ENCODE data around the gene OVOL1. TPM values are rescaled to one million over a fixed set of nuclear protein-coding genes. Genes with fewer than 3 reads are reported as not detected.
"Not testable (repeated sequence)": the region's sequence is repeated elsewhere in the genome, so short reads cannot be mapped to it uniquely, and the experiment has no call there.

Gene OVOL1
- total RNA-seq, 1 donor from 2014 or later = not detected

DNA sequence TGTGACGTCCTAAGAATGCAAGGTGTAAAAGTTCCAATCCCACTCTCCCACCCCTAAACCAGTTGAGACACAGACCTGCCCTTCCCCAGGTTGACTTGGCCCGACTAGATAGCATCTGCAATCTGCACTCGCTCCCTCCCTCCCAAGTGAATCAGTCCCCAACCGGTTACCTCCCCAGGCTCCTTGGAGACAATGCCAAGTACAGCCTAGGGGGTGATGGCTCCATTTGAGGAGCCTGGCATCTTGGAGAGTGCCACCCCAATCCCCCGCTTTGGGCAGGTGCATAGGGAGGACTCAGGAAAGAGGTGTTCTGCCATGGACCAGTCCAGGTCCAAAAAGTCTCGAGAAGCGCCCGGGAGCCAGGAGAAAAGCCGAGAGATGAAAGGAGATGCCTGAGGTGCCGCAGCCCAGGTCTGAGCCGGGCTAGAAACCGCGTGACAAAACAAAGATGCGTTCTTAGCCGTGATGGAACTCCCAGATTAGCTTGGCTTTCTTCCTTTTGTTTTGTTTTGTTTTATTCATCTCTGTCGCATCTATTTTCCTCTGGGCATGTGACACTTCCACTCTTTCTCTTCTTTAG, 28.2 kb downstream of the OVOL1 start:
- no peak for DNase-seq (ENCODE audit: low read depth in 2 of 2)

DNA sequence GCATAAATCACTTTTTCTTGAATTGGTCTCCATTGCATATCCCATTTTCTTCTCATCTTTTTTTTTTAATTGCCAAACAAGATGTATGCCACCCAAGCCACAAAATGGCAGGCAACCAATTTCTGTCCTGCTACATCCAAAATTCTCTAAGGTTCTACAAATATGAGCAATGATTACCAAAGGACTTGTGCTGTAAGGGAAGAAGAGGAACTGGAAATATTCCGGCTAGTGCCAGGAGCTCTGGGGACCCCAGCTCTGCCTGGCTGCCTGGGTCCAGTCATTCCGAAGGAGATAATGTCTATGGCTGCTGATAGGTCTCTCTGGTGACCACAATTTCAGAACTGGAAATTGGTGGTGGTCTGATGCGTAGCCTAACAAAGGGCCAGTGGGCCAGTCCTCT, 29.8 kb downstream of the OVOL1 start:
- no peak for DNase-seq (ENCODE audit: low read depth in 2 of 2)

DNA sequence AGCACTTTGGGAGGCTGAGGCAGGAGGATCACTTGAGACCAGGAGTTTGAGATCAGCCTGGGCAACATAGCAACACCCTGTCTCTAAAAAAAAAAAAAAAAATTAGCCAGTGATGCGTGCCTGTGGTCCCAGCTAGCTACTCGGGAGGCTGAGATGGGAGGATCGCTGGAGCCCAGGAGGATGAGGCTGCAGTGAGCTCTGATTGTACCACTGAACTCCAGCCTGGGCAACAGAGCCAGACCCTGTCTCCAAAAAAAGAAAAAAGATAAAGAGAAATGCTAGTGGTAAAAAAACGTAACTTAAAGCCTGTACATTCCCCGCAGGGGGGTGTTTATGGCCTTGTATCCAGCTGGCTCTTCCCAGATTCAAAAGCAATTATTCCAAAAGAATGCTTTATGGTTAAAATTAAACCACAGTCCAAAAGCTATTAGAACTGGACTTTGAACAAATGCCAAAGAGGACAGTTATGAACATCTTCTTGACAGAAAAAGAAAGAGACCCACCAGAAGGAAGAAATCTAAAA, 30.5 kb downstream of the OVOL1 start:
- DNase-seq (ENCODE audit: low read depth in 2 of 2) = no peak

DNA sequence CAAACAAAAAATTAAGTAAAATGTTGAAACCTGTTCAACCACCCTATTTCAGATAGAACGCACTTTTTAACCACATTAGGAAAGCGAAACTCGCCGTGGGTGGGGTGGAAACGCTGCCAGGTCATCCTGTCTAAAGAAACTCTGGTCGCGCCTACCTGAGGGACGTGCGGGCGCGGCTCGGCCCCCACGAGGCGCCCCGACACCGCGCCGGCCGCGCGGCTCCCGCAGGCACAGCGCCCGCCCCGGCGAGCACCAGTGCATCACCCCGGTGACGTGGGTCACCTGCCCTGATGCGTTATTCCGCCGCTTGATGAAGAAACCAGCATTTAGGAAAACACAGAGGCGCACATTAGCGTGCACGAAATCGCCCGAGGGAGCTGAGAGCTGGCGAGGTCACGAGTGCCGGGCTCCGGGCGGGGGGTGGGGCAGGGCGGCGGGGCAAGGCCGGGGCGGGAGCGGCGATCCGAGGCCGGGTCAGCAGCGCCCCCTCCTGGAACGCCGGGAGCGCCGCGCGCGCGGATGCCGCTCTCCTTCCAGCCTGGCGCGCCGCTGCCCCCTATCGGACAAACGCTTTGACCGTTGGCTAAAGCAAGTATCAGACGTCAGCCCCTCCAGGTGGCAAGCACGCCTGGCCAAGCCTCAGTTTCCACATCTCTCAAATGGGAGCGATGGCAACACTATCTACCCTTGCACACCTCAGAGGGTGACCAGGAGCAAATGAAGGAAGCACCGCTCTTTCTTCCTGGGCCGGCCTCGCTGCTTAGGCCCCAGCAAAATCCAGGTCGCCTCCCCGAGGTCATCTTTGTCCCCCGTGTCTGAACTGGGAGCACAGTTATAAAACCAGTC, 31.2 kb downstream of the OVOL1 start:
- DNase-seq (ENCODE audit: low read depth in 2 of 2) = peak; percentile 69 to 86

DNA sequence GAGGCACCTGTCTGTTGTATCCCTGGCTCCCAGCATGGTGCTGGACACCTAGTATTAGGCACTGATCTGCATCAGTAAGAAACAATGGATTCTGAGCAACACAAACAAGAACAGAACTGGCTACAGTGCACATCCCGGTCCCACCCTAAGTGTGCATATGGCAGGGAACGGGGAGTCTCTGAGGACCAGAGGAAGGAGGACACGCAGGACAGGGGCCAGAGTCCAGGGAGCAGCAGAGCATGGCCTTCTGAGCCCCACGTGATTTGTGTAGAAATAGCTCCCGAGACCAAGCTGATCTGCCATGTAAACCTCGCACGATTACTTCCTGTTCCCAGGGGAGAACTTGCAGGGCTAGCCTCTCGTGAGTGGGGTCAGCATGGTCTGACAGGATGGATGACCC, 34.2 kb downstream of the OVOL1 start:
- no peak for DNase-seq (ENCODE audit: low read depth in 2 of 2)

DNA sequence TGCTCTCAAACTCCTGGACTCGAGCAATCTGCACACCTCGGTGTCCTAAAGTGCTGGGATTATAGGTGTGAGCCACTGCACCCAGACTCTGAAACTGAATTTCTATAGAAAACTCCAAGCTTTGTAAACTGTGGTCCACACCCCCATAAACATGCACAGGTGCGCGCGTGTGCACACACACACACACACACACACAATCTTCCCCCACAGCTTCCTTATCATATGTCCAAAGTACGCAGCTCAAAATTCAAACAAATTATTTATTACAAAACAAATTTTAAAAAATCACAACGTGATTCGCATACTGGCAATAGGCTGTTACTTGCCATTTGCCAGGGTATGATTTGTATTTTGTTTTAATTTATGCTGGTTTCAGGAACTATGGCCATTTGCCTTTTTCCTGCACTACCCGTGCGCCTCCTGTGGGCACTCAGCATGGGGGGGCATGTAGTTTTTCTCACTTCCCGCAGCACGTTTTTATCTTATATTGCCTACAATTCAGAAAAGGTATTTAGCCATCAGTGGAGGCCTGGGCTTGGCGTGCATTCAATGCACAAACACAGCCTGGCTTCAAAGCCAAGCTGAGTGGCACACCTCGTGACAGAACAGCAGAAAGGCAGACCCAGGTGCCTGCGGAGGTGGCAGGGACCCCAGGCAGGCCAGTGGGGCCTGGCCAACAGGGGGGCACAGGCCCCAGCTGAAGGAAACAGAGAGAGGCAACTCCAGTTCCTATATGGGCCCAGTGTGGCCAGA, 36.1 kb downstream of the OVOL1 start:
- no peak for DNase-seq (ENCODE audit: low read depth in 2 of 2)

DNA sequence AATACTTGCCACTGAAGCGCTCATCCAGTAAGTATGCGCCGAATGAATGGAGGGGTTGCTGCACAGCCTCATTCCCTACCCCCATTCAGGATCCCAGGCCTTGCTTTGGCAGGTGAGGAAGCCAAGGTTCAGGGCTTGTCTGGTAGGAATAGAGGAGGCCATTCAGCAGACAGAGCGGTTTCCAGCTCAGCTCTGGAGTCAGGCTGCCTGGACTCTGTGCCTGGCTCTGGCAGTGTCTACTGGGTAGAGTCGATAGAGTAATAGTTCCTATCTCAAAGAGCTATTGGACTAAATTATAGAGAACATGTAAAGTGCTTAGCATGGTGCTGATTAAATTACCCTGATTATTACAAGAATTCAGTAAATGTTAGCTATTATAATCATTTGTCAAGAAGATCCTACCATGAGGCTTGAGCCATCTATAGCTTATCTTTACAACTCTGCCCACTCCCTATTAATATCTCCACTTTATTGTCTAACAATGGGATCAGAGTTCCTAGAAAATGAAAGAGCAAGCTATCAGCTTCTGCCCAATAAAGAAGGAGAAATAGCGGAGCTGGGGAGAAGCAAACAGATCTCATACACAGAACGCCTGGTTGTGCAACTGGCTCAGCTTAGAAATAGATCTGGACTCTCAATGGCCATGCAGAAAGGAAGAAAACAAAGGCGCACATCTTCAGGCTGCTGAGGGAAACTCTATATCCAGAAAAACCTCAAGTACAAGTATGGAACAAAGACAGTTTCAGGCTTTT, 40.3 kb downstream of the OVOL1 start:
- DNase-seq (ENCODE audit: low read depth in 2 of 2) = no peak

DNA sequence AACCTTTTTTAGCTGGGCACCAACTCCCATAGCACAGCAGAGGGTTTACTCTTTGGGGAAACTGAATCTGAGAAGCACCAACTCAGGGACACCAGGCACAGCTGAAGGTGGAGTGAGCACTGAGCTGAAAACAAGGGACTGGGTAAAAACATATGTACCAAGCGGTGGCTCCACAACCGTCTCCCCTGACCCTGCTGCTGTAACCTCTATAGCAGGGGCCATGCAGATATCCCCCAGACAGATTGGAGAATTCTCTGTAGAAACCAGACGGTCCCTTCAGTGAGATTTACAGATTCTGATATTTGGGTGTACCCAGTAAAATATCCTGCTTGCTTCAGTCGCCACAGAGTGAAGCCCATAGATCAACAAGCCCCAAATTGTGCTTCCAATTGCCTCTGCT, 42.6 kb downstream of the OVOL1 start:
- no peak for DNase-seq (ENCODE audit: low read depth in 2 of 2)

DNA sequence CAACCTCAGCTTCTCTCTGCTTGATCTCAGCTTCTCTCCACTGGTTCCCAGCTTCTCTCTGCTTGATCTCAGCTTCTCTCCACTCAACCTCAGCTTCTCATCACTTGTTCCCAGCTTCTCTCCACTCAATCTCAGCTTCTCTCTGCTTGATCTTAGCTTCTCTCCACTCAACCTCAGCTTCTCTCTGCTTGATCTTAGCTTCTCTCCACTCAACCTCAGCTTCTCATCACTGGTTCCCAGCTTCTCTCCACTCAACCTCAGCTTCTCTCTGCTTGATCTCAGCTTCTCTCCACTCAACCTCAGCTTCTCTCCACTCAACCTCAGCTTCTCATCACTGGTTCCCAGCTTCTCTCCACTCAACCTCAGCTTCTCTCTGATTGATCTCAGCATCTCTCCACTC, 45.4 kb downstream of the OVOL1 start:
- DNase-seq (ENCODE audit: low read depth in 2 of 2) = not testable (repeated sequence)

DNA sequence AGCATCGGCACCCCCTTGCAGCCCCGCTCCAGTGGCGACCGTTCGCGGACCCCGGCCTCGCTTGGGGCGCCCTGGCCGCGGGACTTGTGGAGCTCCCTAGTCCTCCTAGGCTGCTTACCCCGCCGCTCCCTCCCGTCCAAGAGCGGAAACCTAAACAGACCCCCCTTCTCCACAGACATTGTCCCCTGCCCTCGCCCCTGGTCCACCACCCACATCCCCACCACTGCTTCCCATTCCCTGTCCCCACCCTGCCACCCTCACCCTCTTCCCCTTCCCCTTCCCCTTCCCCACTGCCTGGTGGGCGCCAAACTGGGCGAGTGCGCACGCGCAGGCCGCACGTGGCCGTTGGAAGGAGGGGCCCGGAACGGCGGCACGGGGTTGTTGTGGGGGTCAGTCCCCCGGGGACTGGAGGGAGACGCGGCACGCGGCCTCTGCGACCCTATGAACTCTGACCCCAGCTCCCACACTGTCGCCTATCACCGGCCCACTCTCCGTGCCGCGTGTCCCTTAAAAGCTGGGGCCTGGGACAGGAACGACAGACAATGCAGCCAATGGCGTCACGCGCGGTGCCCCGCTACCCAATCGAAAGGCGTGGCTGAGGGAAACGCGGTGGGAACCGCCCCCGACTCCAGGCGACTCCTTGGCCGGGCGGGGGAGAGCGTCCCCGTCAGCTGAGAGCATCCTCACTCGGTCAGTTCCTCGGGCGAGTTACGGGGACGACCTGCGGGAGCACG, 46.6 kb downstream of the OVOL1 start, which contains the start of gene SNX32:
Gene SNX32 (plus strand): TSS at position 667 of the 734 bp plus-strand sequence. CDS start 103 bp downstream, outside the sequence.
- peak; percentile 79 to 91 for DNase-seq (ENCODE audit: low read depth in 2 of 2)

DNA sequence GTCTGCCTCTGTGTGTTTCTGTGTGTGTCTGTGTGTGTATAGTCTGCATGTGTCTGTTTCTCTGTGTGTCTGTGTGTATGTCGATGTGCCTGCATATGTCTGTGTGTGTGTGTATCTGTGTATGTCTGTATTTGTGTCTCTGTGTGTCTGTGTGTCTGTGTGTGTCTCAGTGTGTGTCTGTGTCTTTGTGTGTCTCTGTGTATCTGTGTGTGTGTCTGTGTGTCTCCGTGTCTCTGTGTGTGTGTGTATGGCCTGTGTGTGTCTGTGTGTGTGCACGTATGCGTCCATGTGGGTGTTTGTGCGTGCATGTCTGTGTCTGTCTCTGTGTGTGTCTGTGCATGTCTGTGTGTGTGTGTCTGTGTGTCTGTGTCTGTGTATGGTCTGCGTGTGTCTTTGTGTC, 47.3 kb downstream of the OVOL1 start:
- DNase-seq (ENCODE audit: low read depth in 2 of 2) = no peak

DNA sequence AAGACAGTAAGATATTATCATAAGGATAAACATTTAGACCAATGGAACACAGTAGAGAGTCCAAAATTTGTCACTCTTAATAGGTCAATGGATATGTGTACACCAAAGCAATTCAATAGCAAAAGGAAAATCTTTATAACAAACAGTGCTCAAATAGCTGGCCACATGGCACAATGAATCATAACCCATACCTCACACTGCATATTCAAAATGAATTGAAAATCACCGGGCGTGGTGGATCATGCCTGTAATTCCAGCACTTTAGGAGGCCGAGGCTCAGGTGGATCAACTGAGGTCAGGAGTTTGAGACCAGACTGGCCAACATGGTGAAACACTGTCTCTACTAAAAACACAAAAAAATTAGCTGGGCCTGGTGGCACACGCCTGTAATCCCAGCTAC, 55.3 kb downstream of the OVOL1 start:
- DNase-seq (ENCODE audit: low read depth in 2 of 2) = no peak

DNA sequence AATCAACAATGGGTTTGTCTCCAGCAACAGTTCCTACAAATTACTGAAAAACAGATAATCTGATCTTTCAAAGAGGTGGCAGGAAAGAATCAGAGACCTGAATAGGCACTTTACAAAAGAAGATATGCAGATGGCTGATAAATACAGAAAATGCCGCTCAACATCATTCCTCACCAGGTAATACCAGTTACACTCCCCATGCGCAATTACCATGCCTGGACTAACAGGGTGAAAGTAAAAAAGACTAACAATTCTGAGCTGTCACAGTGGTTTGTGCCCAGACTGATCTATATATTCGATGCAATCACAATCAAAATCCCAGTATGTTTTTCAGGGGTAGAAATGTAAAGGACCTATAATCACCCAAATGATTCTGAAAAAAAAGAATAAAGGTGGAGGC, 56.9 kb downstream of the OVOL1 start:
- DNase-seq (ENCODE audit: low read depth in 2 of 2) = no peak

DNA sequence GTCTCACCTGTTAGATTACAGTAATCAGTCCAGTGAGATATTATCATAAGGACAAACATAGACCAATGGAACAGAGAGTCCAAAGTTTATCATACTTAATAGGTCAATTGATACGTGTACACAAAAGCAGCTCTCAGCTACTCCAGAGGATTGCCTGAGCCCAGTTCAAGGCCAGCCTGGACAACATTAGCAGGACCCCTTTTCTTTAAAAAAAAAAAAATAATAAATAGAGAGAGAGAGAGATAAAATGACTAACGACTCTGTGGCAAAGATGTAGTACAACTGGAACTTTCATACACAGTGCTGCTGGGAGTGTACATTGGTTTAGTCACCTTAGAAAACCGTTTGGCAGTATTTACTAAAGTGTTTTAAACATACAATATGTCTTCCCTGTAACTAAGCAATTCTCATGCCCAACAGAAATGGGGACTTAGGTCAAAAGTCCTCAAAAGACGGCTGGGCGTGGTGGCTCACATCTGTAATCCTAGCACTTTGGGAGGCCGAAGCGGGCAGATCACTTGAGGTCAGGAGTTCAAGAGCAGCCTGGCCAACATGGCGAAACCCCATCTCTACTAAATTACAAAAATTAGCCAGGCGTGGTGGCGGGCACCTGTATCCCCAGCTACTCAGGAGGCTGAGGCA, 57.5 kb downstream of the OVOL1 start:
- no peak for DNase-seq (ENCODE audit: low read depth in 2 of 2)

Other genes with a start within 250 kb of the OVOL1 start
- gene LTBP3, start 228.7 kb upstream of the OVOL1 start, total RNA-seq = 13.1 and 41.7 TPM in 2 replicates
- 37.6 and 37.7 TPM in 2 replicates for gene ZNRD2, start 216.6 kb upstream of the OVOL1 start, total RNA-seq
- 12.2 and 23.8 TPM in 2 replicates for gene FAM89B, start 214.5 kb upstream of the OVOL1 start, total RNA-seq
- gene EHBP1L1, start 211.0 kb upstream of the OVOL1 start, total RNA-seq = 2.5 and 4.7 TPM in 2 replicates
- under 0.01 and 0.13 TPM in 2 replicates for gene KCNK7, start 191.3 kb upstream of the OVOL1 start, total RNA-seq
- 57.1 and 78.8 TPM in 2 replicates for gene MAP3K11, start 172.8 kb upstream of the OVOL1 start, total RNA-seq
- gene PCNX3, start 171.3 kb upstream of the OVOL1 start, total RNA-seq = 10.4 and 17.6 TPM in 2 replicates
- 54.0 and 56.0 TPM in 2 replicates for gene SIPA1, start 149.0 kb upstream of the OVOL1 start, total RNA-seq
- gene RELA, start 124.1 kb upstream of the OVOL1 start, total RNA-seq = 8.7 and 16.3 TPM in 2 replicates
- gene KAT5, start 74.8 kb upstream of the OVOL1 start, total RNA-seq = 37.6 and 38.4 TPM in 2 replicates
- 39.8 and 42.6 TPM in 2 replicates for gene RNASEH2C, start 66.3 kb upstream of the OVOL1 start, total RNA-seq
- gene AP5B1, start 6.1 kb upstream of the OVOL1 start, total RNA-seq = 6.2 and 11.9 TPM in 2 replicates
- gene SNX32, start 46.9 kb downstream of the OVOL1 start, total RNA-seq = 0.13 and 0.51 TPM in 2 replicates
- gene CFL1, start 71.1 kb downstream of the OVOL1 start, total RNA-seq = 976 and 1,057 TPM in 2 replicates
- gene MUS81, start 73.4 kb downstream of the OVOL1 start, total RNA-seq = 32.6 and 37.8 TPM in 2 replicates
- gene EFEMP2, start 85.7 kb downstream of the OVOL1 start, total RNA-seq = 11.2 and 44.4 TPM in 2 replicates
- gene CTSW, start 92.8 kb downstream of the OVOL1 start, total RNA-seq = 0.13 TPM in 2 replicates
- gene FIBP, start 101.4 kb downstream of the OVOL1 start, total RNA-seq = 157 and 195 TPM in 2 replicates
- gene CCDC85B, start 103.6 kb downstream of the OVOL1 start, total RNA-seq = 40.7 and 49.3 TPM in 2 replicates
- 2.1 and 3.8 TPM in 2 replicates for gene FOSL1, start 113.3 kb downstream of the OVOL1 start, total RNA-seq
- 12.3 and 19.8 TPM in 2 replicates for gene C11orf68, start 132.0 kb downstream of the OVOL1 start, total RNA-seq
- gene DRAP1, start 132.4 kb downstream of the OVOL1 start, total RNA-seq = 67.3 and 84.5 TPM in 2 replicates
- not detected in 2 replicates for gene TSGA10IP, start 158.4 kb downstream of the OVOL1 start, total RNA-seq
- 23.9 and 27.8 TPM in 2 replicates for gene SART1, start 174.7 kb downstream of the OVOL1 start, total RNA-seq
- 21.7 and 29.7 TPM in 2 replicates for gene EIF1AD, start 215.1 kb downstream of the OVOL1 start, total RNA-seq
- gene BANF1, start 215.4 kb downstream of the OVOL1 start, total RNA-seq = 16.7 and 20.4 TPM in 2 replicates
- 0.38 and 0.64 TPM in 2 replicates for gene CST6, start 224.9 kb downstream of the OVOL1 start, total RNA-seq
- 0.13 TPM in 1 of 2 replicates, not detected in the other for gene CATSPER1, start 239.4 kb downstream of the OVOL1 start, total RNA-seq

Measured in dermis microvascular lymphatic vessel endothelial cell (primary cell).